ENCODE data around the gene TEX48.
A peak's percentile ranks its signal among the peaks of the same experiment; 100 is the strongest.

Gene TEX48

DNA sequence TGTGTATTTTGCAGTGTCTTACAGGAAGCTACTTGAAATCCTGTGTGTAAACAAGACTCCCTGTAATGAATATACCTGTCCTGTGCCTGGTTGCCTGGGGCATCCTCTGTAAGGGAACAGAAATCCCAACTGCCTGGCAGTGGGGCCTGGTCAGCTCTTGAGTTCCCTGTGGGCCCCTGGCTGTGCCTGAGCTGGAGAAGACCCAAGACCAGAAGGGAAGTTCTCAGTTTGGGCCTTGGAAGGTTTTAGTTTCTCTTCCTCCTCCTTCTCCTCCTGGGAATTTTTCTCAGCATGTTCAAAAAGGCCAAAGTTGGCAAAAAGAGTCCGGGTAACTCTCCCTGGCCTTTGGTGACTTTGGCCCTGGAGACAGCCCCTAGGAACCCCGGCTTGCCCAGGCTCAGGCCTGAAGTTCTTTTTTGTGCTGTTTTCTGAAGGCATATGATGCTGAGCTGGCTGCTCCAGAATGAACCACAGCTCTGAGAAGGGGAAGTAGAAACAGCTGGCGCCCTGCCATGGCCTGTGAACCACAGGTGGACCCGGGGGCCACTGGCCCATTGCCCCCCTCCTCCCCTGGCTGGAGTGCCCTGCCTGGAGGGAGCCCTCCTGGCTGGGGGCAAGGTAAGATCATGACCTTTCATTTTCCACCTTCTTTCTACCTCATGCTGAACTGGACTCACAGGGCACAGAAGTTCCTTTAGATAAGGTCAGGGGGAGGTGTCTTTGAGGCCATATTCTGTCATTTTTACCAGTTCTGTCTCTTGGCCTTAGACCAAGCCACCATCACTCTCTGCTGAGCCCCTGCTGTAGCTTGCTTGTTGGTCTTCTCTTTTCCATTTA is 65.1 kb downstream of the TEX48 start:
- DNase-seq = peak; percentile 87
